H9 (cell line): ENCODE measurements around the gene CYFIP1. TPM values are rescaled to one million over a fixed set of nuclear protein-coding genes. Genes with fewer than 3 reads are reported as not detected.

Source experiments
- DNase-seq: peaks from one replicate; pipeline ENCODE4 v3.0.0-alpha.2; 2017
- H2AFZ ChIP-seq: one replicate; pipeline ENCODE4 v1.6.1; 2013; ENCODE audit warnings: mild to moderate bottlenecking, low read length, control low read depth, moderate library complexity
- H2AK5ac ChIP-seq: 2 replicates; pipeline ENCODE4 v1.6.1; 2013; ENCODE audit warnings: low read length, control low read depth, mixed read lengths; ENCODE audit not compliant: insufficient read length
- H2BK120ac ChIP-seq: one replicate; pipeline ENCODE4 v1.6.1; 2013; ENCODE audit warnings: low read depth, mild to moderate bottlenecking, low read length, control low read depth, inconsistent platforms; ENCODE audit not compliant: poor library complexity, severe bottlenecking
- H2BK12ac ChIP-seq: 2 replicates; pipeline ENCODE4 v1.6.1; 2013; ENCODE audit warnings: low read length, control low read depth, mixed read lengths, low read depth; ENCODE audit not compliant: insufficient read length
- H2BK15ac ChIP-seq: 2 replicates; pipeline ENCODE4 v1.6.1; 2013; ENCODE audit warnings: low read depth, low read length, control low read depth
- H2BK20ac ChIP-seq: one replicate; pipeline ENCODE4 v1.6.1; 2013; ENCODE audit warnings: low read depth, mild to moderate bottlenecking, low read length, control low read depth, inconsistent platforms; ENCODE audit not compliant: poor library complexity, severe bottlenecking
- H2BK5ac ChIP-seq: 2 replicates; pipeline ENCODE4 v1.6.1; 2013; ENCODE audit warnings: low read length, control low read depth, mixed read lengths; ENCODE audit not compliant: insufficient read length
- H3K14ac ChIP-seq: 2 replicates; pipeline ENCODE4 v1.6.1; 2013; ENCODE audit warnings: low read length, control low read depth; ENCODE audit not compliant: insufficient read depth
- H3K18ac ChIP-seq: 2 replicates; pipeline ENCODE4 v1.6.1; 2013; ENCODE audit warnings: low read depth, mild to moderate bottlenecking, mixed read lengths, low read length, control low read depth; ENCODE audit not compliant: insufficient read length
- H3K23ac ChIP-seq: 2 replicates; pipeline ENCODE4 v1.6.1; 2013; ENCODE audit warnings: low read length, control low read depth, mixed read lengths, low read depth; ENCODE audit not compliant: insufficient read length
- H3K23me2 ChIP-seq: 2 replicates; pipeline ENCODE4 v1.6.1; 2013; ENCODE audit warnings: low read depth, mild to moderate bottlenecking, mixed read lengths, low read length, control low read depth; ENCODE audit not compliant: insufficient read length, poor library complexity, severe bottlenecking
- H3K27ac ChIP-seq: 2 replicates; pipeline ENCODE4 v1.5.1; 2013; ENCODE audit warnings: low read length, control low read depth, mixed read lengths, low read depth; ENCODE audit not compliant: insufficient read length
- H3K27me3 ChIP-seq: 2 replicates; pipeline ENCODE4 v1.6.1; 2013; ENCODE audit warnings: low read length, control low read depth, inconsistent platforms; ENCODE audit not compliant: insufficient read depth
- H3K4ac ChIP-seq: 2 replicates; pipeline ENCODE4 v1.6.1; 2013; ENCODE audit warnings: low read depth, mild to moderate bottlenecking, control low read depth, inconsistent platforms, low read length, moderate library complexity
- H3K4me1 ChIP-seq: 2 replicates; pipeline ENCODE4 v1.6.1; 2013; ENCODE audit warnings: low read length, control low read depth, inconsistent platforms; ENCODE audit not compliant: insufficient read depth
- H3K4me2 ChIP-seq: 2 replicates; pipeline ENCODE4 v1.6.1; 2013; ENCODE audit warnings: low read length, control low read depth, mixed read lengths; ENCODE audit not compliant: insufficient read length, insufficient read depth
- H3K56ac ChIP-seq: 2 replicates; pipeline ENCODE4 v1.6.1; 2013; ENCODE audit warnings: low read depth, mild to moderate bottlenecking, mixed read lengths, low read length, control low read depth; ENCODE audit not compliant: insufficient read length
- H3K79me1 ChIP-seq: 2 replicates; pipeline ENCODE4 v1.6.1; 2013; ENCODE audit warnings: low read depth, mild to moderate bottlenecking, moderate library complexity, low read length, control low read depth, inconsistent platforms; ENCODE audit not compliant: insufficient read depth, poor library complexity, severe bottlenecking
- H3K79me2 ChIP-seq: 2 replicates; pipeline ENCODE4 v1.6.1; 2013; ENCODE audit warnings: low read length, control low read depth, inconsistent platforms; ENCODE audit not compliant: insufficient read depth
- H3K9ac ChIP-seq: 2 replicates; pipeline ENCODE4 v1.6.1; 2013; ENCODE audit warnings: low read length, control low read depth, mixed read lengths; ENCODE audit not compliant: insufficient read length; ENCODE audit errors: extremely low read depth
- H3K9me3 ChIP-seq: one replicate; pipeline ENCODE4 v1.6.1; 2013; ENCODE audit warnings: low read depth, low read length, inconsistent platforms; ENCODE audit not compliant: control insufficient read depth
- H3T11ph ChIP-seq: one replicate; pipeline ENCODE4 v1.6.1; 2013; ENCODE audit warnings: mild to moderate bottlenecking, low read length, control low read depth, inconsistent platforms
- H4K20me1 ChIP-seq: one replicate; pipeline ENCODE4 v1.6.1; 2013; ENCODE audit not compliant: control insufficient read depth, insufficient read length, insufficient read depth
- H4K5ac ChIP-seq: 2 replicates; pipeline ENCODE4 v1.6.1; 2013; ENCODE audit warnings: low read depth, mild to moderate bottlenecking, mixed read lengths, low read length, control low read depth; ENCODE audit not compliant: insufficient read length
- H4K8ac ChIP-seq: replicated peaks from 2 replicates; pipeline ENCODE4 v1.6.1; 2013; ENCODE audit warnings: low read length, control low read depth, mixed read lengths, low read depth; ENCODE audit not compliant: insufficient read length
- H4K91ac ChIP-seq: 2 replicates; pipeline ENCODE4 v1.6.1; 2013; ENCODE audit warnings: low read depth, mild to moderate bottlenecking, moderate library complexity, mixed read lengths, low read length, control low read depth; ENCODE audit not compliant: insufficient read length
- H3K27ac Mint-ChIP-seq, 3 experiments: 2 replicates in 2 of 3; 3 replicates in 1 of 3; pipeline ENCODE4 v1.8.0; 2020 to 2021; ENCODE audit warnings: mixed read lengths in 3 of 3, mild to moderate bottlenecking in 1 of 3, moderate library complexity in 1 of 3
- H3K27me3 Mint-ChIP-seq: 2 replicates; pipeline ENCODE4 v1.8.0; 2021; ENCODE audit warnings: low read depth, mild to moderate bottlenecking, moderate library complexity, mixed read lengths
- H3K36me3 Mint-ChIP-seq, 3 experiments: 2 replicates in 2 of 3; 3 replicates in 1 of 3; pipeline ENCODE4 v1.8.0; 2020 to 2021; ENCODE audit warnings: low read depth in 3 of 3, mixed read lengths in 3 of 3; ENCODE audit not compliant: insufficient read depth in 1 of 3
- H3K4me1 Mint-ChIP-seq, 2 experiments: 2 replicates each; pipeline ENCODE4 v1.8.0; 2020; ENCODE audit warnings: mixed read lengths in 2 of 2
- H3K4me3 Mint-ChIP-seq, 2 experiments: 2 replicates in 1 of 2; 3 replicates in 1 of 2; pipeline ENCODE4 v1.8.0; 2020 to 2021; ENCODE audit warnings: mild to moderate bottlenecking in 2 of 2, mixed read lengths in 2 of 2, moderate library complexity in 1 of 2
- H3K9me3 Mint-ChIP-seq, 2 experiments: 2 replicates in 1 of 2; 3 replicates in 1 of 2; pipeline ENCODE4 v1.8.0; 2020; ENCODE audit warnings: mild to moderate bottlenecking in 2 of 2, mixed read lengths in 2 of 2, moderate library complexity in 1 of 2
- CTCF ChIP-seq: fragments of 200-600 bp; sonication (generic); conservative IDR thresholded peaks from 3 replicates; pipeline ENCODE4 v1.8.0; 2021; ENCODE audit warnings: antibody characterized with exemption, mild to moderate bottlenecking
- WGBS: extraction: QIAGEN DNeasy Blood & Tissue Kit; methylation state at CpG from one replicate; pipeline ENCODE4 v1.1.7; 2013; ENCODE audit warnings: missing lambda C conversion rate, low lambda C conversion rate, mixed read lengths; ENCODE audit not compliant: insufficient read length; ENCODE audit errors: extremely low coverage; 5-methylcytosine and 5-hydroxymethylcytosine counted together
- total RNA-seq: library from RNA; stranded (reverse); gene quantifications from 2 replicates; pipeline ENCODE4 v1.2.1, GENCODE V29; 2021

The CYFIP1 gene
- total RNA-seq, 1 experiment from 2014 or later, result 71.2 TPM

- Histone ChIP-seq H3K14ac (no peak overlapping the region), H2BK20ac (no peak overlapping the region), H3K79me2 (no peaks in the 10 kb centered on the region), H3K27ac (no peak overlapping the region), H4K8ac (no peak overlapping the region), H2BK12ac (no peak overlapping the region), H2AFZ (no peak overlapping the region), H2AK5ac (no peak overlapping the region), H3K9me3 (no peaks in the 10 kb centered on the region), H3T11ph (no peak overlapping the region), H3K56ac (no peak overlapping the region), H3K79me1 (no peaks in the 10 kb centered on the region), H3K4ac (no peak overlapping the region), H4K91ac (no peak overlapping the region), H4K5ac (no peak overlapping the region), H3K9ac (no peak overlapping the region), H3K18ac (no peak overlapping the region), H2BK5ac (no peak overlapping the region), H2BK15ac (no peak overlapping the region), H3K27me3 (no peaks in the 10 kb centered on the region), H4K20me1 (peaks cover 3% of the 10 kb centered on the region), H3K23ac (no peak overlapping the region), H3K4me1 (no peaks in the 10 kb centered on the region), H3K4me2 (no peak overlapping the region), H2BK120ac (no peak overlapping the region), H3K23me2 (no peaks in the 10 kb centered on the region)
- no peak for DNase-seq
- no CpG with 5 or more reads among the region's 18 CpGs for WGBS
- Mint-ChIP-seq H3K9me3 (0 out of 5 replicates have a peak, but pooled peaks cover 0 to 3% of the 10 kb centered on the region in 2 experiments), H3K4me1 (no peaks in the 10 kb centered on the region), H3K27ac (no peak overlapping the region), H3K36me3 (peaks cover 26 to 43% (median 42%) of the 10 kb centered on the region in 3 experiments), H3K4me3 (no peak overlapping the region), H3K27me3 (no peaks in the 10 kb centered on the region)
- no peak for TF ChIP-seq CTCF
These were observed 76.7 kb downstream of the CYFIP1 start for GRCh38 chr15:22903427-22903826.
